ENCODE results near the gene ESR1. TPM values are rescaled to one million over a fixed set of nuclear protein-coding genes. Genes with fewer than 3 reads are reported as not detected.

ESR1 gene
- 1 to 10 TPM; 4.9 TPM for total RNA-seq

DNA sequence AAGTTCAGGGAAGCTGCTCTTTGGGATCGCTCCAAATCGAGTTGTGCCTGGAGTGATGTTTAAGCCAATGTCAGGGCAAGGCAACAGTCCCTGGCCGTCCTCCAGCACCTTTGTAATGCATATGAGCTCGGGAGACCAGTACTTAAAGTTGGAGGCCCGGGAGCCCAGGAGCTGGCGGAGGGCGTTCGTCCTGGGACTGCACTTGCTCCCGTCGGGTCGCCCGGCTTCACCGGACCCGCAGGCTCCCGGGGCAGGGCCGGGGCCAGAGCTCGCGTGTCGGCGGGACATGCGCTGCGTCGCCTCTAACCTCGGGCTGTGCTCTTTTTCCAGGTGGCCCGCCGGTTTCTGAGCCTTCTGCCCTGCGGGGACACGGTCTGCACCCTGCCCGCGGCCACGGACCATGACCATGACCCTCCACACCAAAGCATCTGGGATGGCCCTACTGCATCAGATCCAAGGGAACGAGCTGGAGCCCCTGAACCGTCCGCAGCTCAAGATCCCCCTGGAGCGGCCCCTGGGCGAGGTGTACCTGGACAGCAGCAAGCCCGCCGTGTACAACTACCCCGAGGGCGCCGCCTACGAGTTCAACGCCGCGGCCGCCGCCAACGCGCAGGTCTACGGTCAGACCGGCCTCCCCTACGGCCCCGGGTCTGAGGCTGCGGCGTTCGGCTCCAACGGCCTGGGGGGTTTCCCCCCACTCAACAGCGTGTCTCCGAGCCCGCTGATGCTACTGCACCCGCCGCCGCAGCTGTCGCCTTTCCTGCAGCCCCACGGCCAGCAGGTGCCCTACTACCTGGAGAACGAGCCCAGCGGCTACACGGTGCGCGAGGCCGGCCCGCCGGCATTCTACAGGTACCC lies at the start of gene ESR1:
Gene ESR1, plus strand, starts transcription at position 170 of the 858 bp plus-strand sequence. Its CDS starts 231 bp downstream, at position 401.
- Histone ChIP-seq H3K9me3 (no peaks in the 10 kb centered on the region), H3K4me3 (peak within 1 kb of the TSS; percentile 75), H3K4me1 (ENCODE audit: control insufficient read depth in 1 of 2, low read depth in 2 of 2) (peaks cover 11 to 43% of the 10 kb centered on the region in 2 donors), H3K27ac (peak within 1 kb of the TSS; percentile 60 to 62), H3K27me3 (replicated peaks; ENCODE audit: insufficient read depth) (no peaks in the 10 kb centered on the region), H3K36me3 (no peaks in the 10 kb centered on the region)
- ATAC-seq (ENCODE audit: insufficient number of reproducible peaks, low FRiP score, low read depth) (no peak), DNase-seq (ENCODE audit: low spot score) (no peak)
- TF ChIP-seq, protein P1, sequence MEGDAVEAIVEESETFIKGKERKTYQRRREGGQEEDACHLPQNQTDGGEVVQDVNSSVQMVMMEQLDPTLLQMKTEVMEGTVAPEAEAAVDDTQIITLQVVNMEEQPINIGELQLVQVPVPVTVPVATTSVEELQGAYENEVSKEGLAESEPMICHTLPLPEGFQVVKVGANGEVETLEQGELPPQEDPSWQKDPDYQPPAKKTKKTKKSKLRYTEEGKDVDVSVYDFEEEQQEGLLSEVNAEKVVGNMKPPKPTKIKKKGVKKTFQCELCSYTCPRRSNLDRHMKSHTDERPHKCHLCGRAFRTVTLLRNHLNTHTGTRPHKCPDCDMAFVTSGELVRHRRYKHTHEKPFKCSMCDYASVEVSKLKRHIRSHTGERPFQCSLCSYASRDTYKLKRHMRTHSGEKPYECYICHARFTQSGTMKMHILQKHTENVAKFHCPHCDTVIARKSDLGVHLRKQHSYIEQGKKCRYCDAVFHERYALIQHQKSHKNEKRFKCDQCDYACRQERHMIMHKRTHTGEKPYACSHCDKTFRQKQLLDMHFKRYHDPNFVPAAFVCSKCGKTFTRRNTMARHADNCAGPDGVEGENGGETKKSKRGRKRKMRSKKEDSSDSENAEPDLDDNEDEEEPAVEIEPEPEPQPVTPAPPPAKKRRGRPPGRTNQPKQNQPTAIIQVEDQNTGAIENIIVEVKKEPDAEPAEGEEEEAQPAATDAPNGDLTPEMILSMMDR (IDR thresholded peaks at IDR 0.05): no peak

DNA sequence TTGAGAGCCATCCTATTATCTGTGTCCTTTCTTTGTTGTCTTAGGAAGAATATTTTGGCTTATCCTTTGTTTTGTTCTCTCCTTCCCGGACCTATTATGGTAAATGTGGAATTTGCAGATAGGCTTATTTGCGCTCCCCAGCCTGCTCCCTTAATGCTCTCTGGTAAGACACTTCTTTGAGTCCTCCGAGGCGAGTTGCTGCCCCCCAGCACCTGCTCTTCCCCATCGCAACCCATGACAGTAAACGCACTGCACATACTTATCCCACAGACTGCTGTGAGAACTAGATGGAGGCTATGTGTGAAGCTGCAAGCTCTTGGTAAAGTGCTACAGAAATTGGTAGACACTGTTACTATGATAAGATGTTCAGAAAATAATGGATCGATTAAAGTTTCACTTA lies 47.0 kb upstream of the ESR1 start:
- no peak for ATAC-seq (ENCODE audit: insufficient number of reproducible peaks, low FRiP score, low read depth)
- H3K4me1 ChIP-seq (ENCODE audit: control insufficient read depth in 1 of 2, low read depth in 2 of 2): peaks cover 11 to 25% of the 10 kb centered on the region in 2 donors
- DNase-seq (ENCODE audit: low spot score): no peak
- no peaks in the 10 kb centered on the region for H3K9me3 ChIP-seq
- H3K36me3 ChIP-seq: no peaks in the 10 kb centered on the region
- H3K27me3 ChIP-seq (replicated peaks; ENCODE audit: insufficient read depth): no peaks in the 10 kb centered on the region
- TF ChIP-seq, protein P1 (IDR thresholded peaks at IDR 0.05): no peak
- H3K4me3 ChIP-seq: no peak overlapping the region
- no peak overlapping the region for H3K27ac ChIP-seq

DNA sequence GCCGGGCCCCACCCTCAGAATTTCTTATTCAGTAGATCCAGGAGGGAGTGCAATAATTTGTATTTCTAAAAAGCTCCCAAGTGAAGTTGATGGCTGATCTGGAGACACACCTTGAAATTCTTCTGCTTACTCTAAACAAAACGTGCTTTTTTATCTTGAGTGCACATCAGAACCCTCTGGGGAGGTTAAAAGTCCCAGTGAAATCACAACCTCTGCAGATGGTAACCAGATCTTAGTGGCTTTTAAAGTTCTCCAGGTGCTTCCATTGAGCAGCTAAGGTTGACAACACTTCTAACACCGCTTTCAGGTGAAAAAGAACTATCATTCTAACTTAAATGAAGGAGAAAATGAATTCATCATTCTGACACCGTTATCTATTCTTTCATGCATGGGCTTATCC lies 45.6 kb upstream of the ESR1 start:
- H3K27me3 ChIP-seq (replicated peaks; ENCODE audit: insufficient read depth): no peaks in the 10 kb centered on the region
- peaks cover 11 to 27% of the 10 kb centered on the region in 2 donors for H3K4me1 ChIP-seq (ENCODE audit: control insufficient read depth in 1 of 2, low read depth in 2 of 2)
- no peak overlapping the region for H3K4me3 ChIP-seq
- H3K36me3 ChIP-seq: no peaks in the 10 kb centered on the region
- DNase-seq (ENCODE audit: low spot score) (no peak), ATAC-seq (ENCODE audit: insufficient number of reproducible peaks, low FRiP score, low read depth) (no peak)
- no peak overlapping the region for H3K27ac ChIP-seq
- TF ChIP-seq, protein P1 (IDR thresholded peaks at IDR 0.05): no peak
- no peaks in the 10 kb centered on the region for H3K9me3 ChIP-seq

DNA sequence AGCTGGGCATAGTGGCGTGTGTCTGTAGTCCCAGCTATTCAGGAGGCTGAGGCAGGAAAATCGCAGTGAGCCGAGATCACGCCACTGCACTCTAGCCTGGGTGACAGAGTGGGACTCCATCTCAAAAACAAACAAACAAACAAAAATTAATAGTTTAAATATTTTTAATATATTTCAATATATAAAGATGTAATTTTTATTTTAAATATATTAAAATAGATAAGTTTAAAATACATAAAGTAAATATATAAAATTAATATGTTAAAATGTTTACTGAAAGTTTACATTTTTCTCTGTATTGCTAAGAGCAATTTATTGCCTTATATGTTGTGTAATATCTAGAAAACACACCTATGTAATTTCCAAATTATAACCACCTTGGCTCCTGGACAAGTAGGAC lies 44.7 kb upstream of the ESR1 start:
- DNase-seq (ENCODE audit: low spot score) (no peak), ATAC-seq (ENCODE audit: insufficient number of reproducible peaks, low FRiP score, low read depth) (no peak)
- TF ChIP-seq, protein P1 (IDR thresholded peaks at IDR 0.05): no peak
- Histone ChIP-seq H3K27me3 (replicated peaks; ENCODE audit: insufficient read depth) (no peaks in the 10 kb centered on the region), H3K4me3 (peak overlapping the region; percentile 66), H3K9me3 (no peaks in the 10 kb centered on the region), H3K4me1 (ENCODE audit: control insufficient read depth in 1 of 2, low read depth in 2 of 2) (peaks cover under 1 to 18% of the 10 kb centered on the region in 2 donors), H3K36me3 (no peaks in the 10 kb centered on the region), H3K27ac (no peak overlapping the region)

DNA sequence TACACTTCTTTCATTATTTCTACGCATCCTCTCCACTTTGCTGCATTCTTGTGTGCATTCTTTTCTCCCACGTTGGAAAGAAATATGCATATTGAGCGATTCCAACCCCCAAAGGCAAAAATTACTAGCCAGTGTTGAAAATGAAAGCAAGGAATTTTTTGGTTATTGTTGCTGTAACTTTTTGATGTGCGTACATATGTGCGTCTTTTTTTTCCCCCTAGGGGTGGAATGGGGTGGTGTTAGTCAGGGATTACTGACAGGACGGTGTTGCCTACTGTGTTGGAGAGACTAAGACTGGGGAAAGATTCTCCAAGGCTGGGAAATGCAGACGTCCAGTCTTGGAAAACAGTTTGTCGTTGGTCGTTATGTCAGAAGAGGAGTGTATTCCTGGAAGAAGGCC lies 44.2 kb upstream of the ESR1 start:
- DNase-seq (ENCODE audit: low spot score): no peak
- TF ChIP-seq, protein P1 (IDR thresholded peaks at IDR 0.05): peak; percentile 42
- ATAC-seq (ENCODE audit: insufficient number of reproducible peaks, low FRiP score, low read depth): no peak

More for the DNA sequence above, 44.2 kb upstream of the ESR1 start:
- Histone ChIP-seq H3K36me3 (no peaks in the 10 kb centered on the region), H3K27ac (peak overlapping the region; percentile 30 to 68), H3K27me3 (replicated peaks; ENCODE audit: insufficient read depth) (no peaks in the 10 kb centered on the region), H3K9me3 (no peaks in the 10 kb centered on the region), H3K4me3 (peak overlapping the region; percentile 66), H3K4me1 (ENCODE audit: control insufficient read depth in 1 of 2, low read depth in 2 of 2) (peaks cover 0 to 16% of the 10 kb centered on the region in 2 donors)
